WTC11 (cell line): ENCODE results near the gene HJV. TPM values are rescaled to one million over a fixed set of nuclear protein-coding genes. Genes with fewer than 3 reads are reported as not detected.
A peak's percentile ranks its signal among the peaks of the same experiment; 100 is the strongest.

Source experiments
- ATAC-seq: fragments of 200-7000 bp; cut with Tn5 transposase; 2 replicates; pipeline ENCODE4 v1.10.0; 2021; ENCODE audit warnings: mild to moderate bottlenecking, moderate library complexity
- CTCF ChIA-PET: fragments of 300-600 bp; sonication (Branson Sonifier 250); formaldehyde crosslinking; loops from one replicate; lab custom pipeline; 2021; ENCODE audit warnings: antibody characterized with exemption; lab: Charles Lee
- POLR2A ChIA-PET: fragments of 350-600 bp; sonication (Branson Sonifier 250); formaldehyde crosslinking; loops from one replicate; lab custom pipeline; 2021; ENCODE audit warnings: antibody characterized with exemption; lab: Charles Lee
- DNase-seq: peaks from one replicate; pipeline ENCODE4 v3.0.0; 2021; ENCODE audit warnings: low spot score
- H3K27ac Mint-ChIP-seq: 2 replicates; pipeline ENCODE4 v1.8.0; 2021; ENCODE audit warnings: mixed read lengths
- H3K27me3 Mint-ChIP-seq: 2 replicates; pipeline ENCODE4 v1.8.0; 2021; ENCODE audit warnings: low read depth, mild to moderate bottlenecking, moderate library complexity, mixed read lengths
- H3K36me3 Mint-ChIP-seq: 2 replicates; pipeline ENCODE4 v1.8.0; 2021; ENCODE audit warnings: mixed read lengths
- H3K4me1 Mint-ChIP-seq: 2 replicates; pipeline ENCODE4 v1.8.0; 2022; ENCODE audit warnings: mixed read lengths
- H3K4me3 Mint-ChIP-seq: 2 replicates; pipeline ENCODE4 v1.8.0; 2021; ENCODE audit warnings: mild to moderate bottlenecking, moderate library complexity, mixed read lengths
- H3K9me3 Mint-ChIP-seq: 2 replicates; pipeline ENCODE4 v1.8.0; 2021; ENCODE audit warnings: mixed read lengths
- ELF4 ChIP-seq: sonication (generic); formaldehyde crosslinking; IDR thresholded peaks from 2 replicates; pipeline ENCODE4 v1.8.1; 2022; ENCODE audit warnings: low read depth, mild to moderate bottlenecking, moderate library complexity, missing genetic modification reagents
- JUN ChIP-seq: sonication (generic); formaldehyde crosslinking; IDR thresholded peaks from 2 replicates; pipeline ENCODE4 v1.8.0; 2023; ENCODE audit warnings: mild to moderate bottlenecking, missing genetic modification reagents
- NFYB ChIP-seq: sonication (generic); formaldehyde crosslinking; conservative IDR thresholded peaks from 2 replicates; pipeline ENCODE4 v1.8.0; 2022; ENCODE audit warnings: low read depth, missing genetic modification reagents
- SMAD4 ChIP-seq: sonication (generic); formaldehyde crosslinking; IDR thresholded peaks from 2 replicates; pipeline ENCODE4 v1.8.0; 2022; ENCODE audit warnings: mild to moderate bottlenecking, missing genetic modification reagents
- TEAD1 ChIP-seq: sonication (generic); formaldehyde crosslinking; IDR thresholded peaks from 2 replicates; pipeline ENCODE4 v1.8.0; 2022; ENCODE audit warnings: mild to moderate bottlenecking, missing genetic modification reagents
- TEAD4 ChIP-seq: sonication (generic); formaldehyde crosslinking; IDR thresholded peaks from 2 replicates; pipeline ENCODE4 v1.8.0; 2022; ENCODE audit warnings: mild to moderate bottlenecking, missing genetic modification reagents
- ZNF263 ChIP-seq: sonication (generic); formaldehyde crosslinking; IDR thresholded peaks from 2 replicates; pipeline ENCODE4 v1.8.1; 2022; ENCODE audit warnings: low read depth, mild to moderate bottlenecking, moderate library complexity, missing genetic modification reagents
- total RNA-seq: library from RNA; stranded (reverse); gene quantifications from 3 replicates; pipeline ENCODE4 v1.2.3, GENCODE V29; 2021
- TF ChIP-seq, protein P1 (sequence below): sonication (generic); formaldehyde crosslinking; IDR thresholded peaks from 2 replicates; pipeline ENCODE4 v1.8.0; 2022; ENCODE audit warnings: mild to moderate bottlenecking, missing genetic modification reagents
- TF ChIP-seq, protein P2 (sequence below): fragments of 250-450 bp; sonication (Bioruptor Pico); IDR thresholded peaks from 2 replicates; pipeline ENCODE4 v1.9.0; 2021; ENCODE audit warnings: mild to moderate bottlenecking
- TF ChIP-seq, protein P3 (sequence below): sonication (generic); formaldehyde crosslinking; IDR thresholded peaks from 2 replicates; pipeline ENCODE4 v1.8.1; 2023; ENCODE audit warnings: mild to moderate bottlenecking, missing genetic modification reagents
- TF ChIP-seq, protein P4 (sequence below): sonication (generic); formaldehyde crosslinking; IDR thresholded peaks from 2 replicates; pipeline ENCODE4 v1.8.1; 2023; ENCODE audit warnings: mild to moderate bottlenecking, missing genetic modification reagents, borderline replicate concordance
- TF ChIP-seq, protein P5 (sequence below): fragments of 250-450 bp; sonication (Bioruptor Pico); IDR thresholded peaks from 2 replicates; pipeline ENCODE4 v1.9.0; 2021; ENCODE audit warnings: moderate library complexity, mild to moderate bottlenecking, inconsistent platforms, borderline replicate concordance
- TF ChIP-seq, protein P6 (sequence below): sonication (generic); formaldehyde crosslinking; IDR thresholded peaks from 2 replicates; pipeline ENCODE4 v1.8.0; 2022; ENCODE audit warnings: missing genetic modification reagents
- TF ChIP-seq, protein P7 (sequence below): sonication (generic); formaldehyde crosslinking; IDR thresholded peaks from 2 replicates; pipeline ENCODE4 v1.8.1; 2022; ENCODE audit warnings: mild to moderate bottlenecking, moderate library complexity, missing genetic modification reagents
- TF ChIP-seq, protein P8 (sequence below): sonication (generic); formaldehyde crosslinking; IDR thresholded peaks from 2 replicates; pipeline ENCODE4 v1.8.0; 2022; ENCODE audit warnings: mild to moderate bottlenecking, missing genetic modification reagents

Gene HJV
- total RNA-seq, 1 experiment from 2014 or later, result 0.31 TPM

DNA sequence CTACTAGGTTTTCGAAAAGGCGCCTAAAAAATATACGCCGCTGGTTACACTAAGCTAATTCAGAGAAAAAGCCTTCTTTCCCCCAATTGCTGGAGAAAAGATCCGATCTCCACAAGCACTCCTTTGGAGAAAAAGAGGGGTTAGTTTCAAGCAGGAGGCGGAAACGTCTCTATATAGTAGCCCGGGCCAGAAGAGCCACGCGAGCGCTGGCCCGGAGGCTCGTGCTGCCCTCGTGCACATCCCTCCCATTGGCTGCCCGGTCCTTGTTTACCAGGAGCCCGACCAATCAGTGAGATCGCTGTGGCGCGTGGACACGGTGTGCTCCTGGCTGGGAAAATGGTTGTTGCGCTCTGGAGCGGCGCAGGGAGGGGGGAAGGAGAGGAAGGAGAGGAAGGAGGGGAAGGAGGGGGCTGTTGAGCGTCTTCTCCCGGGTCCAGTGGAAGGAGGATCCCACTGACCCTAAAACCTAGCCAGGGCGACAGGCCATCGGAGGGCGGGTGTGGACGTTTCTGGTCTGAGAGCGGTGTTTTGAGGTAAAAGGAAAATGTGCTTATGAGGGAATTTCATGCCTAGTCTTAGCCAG lies 25.0 kb downstream of the HJV start, which contains the start of gene TXNIP (continued):
- TF ChIP-seq, protein P1, sequence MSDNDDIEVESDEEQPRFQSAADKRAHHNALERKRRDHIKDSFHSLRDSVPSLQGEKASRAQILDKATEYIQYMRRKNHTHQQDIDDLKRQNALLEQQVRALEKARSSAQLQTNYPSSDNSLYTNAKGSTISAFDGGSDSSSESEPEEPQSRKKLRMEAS (CRISPR knock-in tag), result peak; percentile 78
- TF ChIP-seq, all 79 proteins: peak for 16

DNA sequence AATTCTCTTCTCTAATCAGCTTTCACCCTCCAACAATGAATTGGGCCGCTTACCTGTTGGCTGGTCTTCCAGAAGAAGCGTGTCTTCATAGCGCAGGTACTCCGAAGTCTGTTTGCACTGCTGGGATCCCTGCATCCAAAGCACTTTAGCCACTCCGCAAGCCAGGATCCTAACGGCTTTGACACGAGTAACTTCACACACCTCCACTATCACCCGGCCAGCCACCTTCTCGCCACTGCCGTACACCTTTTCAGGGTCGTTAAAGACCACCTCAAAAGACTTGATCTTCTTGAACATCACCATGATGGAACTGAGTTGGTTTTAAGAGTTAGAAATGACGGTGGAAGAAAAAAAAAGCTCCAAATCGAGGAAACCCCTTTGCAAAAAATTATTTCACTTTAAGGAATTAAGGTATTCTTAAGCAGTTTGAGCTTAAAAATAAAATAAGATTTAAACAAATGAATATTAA lies 25.5 kb downstream of the HJV start:
- no peaks in the 10 kb centered on the region for H3K9me3 Mint-ChIP-seq
- POLR2A ChIA-PET, result interaction anchor here (1.1 to 1.2 kb wide), 2 partner anchors 16 to 38 kb away, joined by 3 read pairs; partner anchors contain the start of gene LIX1L
- H3K4me1 Mint-ChIP-seq, result peaks cover 71% of the 10 kb centered on the region
- DNase-seq, result no peak
- H3K27me3 Mint-ChIP-seq, result no peaks in the 10 kb centered on the region
- H3K4me3 Mint-ChIP-seq, result peak overlapping the region; percentile 98
- no peak for ATAC-seq
- CTCF ChIA-PET, result interaction anchor here (0.6 to 3.4 kb wide), 3 partner anchors 12 to 19 kb away, joined by 3 to 14 read pairs (median 7); no protein-coding TSS in a partner anchor
- H3K27ac Mint-ChIP-seq, result peak overlapping the region; percentile 97
- TF ChIP-seq, protein P2, sequence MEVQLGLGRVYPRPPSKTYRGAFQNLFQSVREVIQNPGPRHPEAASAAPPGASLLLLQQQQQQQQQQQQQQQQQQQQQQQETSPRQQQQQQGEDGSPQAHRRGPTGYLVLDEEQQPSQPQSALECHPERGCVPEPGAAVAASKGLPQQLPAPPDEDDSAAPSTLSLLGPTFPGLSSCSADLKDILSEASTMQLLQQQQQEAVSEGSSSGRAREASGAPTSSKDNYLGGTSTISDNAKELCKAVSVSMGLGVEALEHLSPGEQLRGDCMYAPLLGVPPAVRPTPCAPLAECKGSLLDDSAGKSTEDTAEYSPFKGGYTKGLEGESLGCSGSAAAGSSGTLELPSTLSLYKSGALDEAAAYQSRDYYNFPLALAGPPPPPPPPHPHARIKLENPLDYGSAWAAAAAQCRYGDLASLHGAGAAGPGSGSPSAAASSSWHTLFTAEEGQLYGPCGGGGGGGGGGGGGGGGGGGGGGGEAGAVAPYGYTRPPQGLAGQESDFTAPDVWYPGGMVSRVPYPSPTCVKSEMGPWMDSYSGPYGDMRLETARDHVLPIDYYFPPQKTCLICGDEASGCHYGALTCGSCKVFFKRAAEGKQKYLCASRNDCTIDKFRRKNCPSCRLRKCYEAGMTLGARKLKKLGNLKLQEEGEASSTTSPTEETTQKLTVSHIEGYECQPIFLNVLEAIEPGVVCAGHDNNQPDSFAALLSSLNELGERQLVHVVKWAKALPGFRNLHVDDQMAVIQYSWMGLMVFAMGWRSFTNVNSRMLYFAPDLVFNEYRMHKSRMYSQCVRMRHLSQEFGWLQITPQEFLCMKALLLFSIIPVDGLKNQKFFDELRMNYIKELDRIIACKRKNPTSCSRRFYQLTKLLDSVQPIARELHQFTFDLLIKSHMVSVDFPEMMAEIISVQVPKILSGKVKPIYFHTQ, result no peak
- TF ChIP-seq TEAD1 (CRISPR knock-in tag), result no peak
- TF ChIP-seq, protein P3, sequence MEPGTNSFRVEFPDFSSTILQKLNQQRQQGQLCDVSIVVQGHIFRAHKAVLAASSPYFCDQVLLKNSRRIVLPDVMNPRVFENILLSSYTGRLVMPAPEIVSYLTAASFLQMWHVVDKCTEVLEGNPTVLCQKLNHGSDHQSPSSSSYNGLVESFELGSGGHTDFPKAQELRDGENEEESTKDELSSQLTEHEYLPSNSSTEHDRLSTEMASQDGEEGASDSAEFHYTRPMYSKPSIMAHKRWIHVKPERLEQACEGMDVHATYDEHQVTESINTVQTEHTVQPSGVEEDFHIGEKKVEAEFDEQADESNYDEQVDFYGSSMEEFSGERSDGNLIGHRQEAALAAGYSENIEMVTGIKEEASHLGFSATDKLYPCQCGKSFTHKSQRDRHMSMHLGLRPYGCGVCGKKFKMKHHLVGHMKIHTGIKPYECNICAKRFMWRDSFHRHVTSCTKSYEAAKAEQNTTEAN (CRISPR knock-in tag), result no peak
- TF ChIP-seq, protein P4, sequence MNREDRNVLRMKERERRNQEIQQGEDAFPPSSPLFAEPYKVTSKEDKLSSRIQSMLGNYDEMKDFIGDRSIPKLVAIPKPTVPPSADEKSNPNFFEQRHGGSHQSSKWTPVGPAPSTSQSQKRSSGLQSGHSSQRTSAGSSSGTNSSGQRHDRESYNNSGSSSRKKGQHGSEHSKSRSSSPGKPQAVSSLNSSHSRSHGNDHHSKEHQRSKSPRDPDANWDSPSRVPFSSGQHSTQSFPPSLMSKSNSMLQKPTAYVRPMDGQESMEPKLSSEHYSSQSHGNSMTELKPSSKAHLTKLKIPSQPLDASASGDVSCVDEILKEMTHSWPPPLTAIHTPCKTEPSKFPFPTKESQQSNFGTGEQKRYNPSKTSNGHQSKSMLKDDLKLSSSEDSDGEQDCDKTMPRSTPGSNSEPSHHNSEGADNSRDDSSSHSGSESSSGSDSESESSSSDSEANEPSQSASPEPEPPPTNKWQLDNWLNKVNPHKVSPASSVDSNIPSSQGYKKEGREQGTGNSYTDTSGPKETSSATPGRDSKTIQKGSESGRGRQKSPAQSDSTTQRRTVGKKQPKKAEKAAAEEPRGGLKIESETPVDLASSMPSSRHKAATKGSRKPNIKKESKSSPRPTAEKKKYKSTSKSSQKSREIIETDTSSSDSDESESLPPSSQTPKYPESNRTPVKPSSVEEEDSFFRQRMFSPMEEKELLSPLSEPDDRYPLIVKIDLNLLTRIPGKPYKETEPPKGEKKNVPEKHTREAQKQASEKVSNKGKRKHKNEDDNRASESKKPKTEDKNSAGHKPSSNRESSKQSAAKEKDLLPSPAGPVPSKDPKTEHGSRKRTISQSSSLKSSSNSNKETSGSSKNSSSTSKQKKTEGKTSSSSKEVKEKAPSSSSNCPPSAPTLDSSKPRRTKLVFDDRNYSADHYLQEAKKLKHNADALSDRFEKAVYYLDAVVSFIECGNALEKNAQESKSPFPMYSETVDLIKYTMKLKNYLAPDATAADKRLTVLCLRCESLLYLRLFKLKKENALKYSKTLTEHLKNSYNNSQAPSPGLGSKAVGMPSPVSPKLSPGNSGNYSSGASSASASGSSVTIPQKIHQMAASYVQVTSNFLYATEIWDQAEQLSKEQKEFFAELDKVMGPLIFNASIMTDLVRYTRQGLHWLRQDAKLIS (CRISPR knock-in tag), result no peak
- no peak for TF ChIP-seq SMAD4
- peaks cover 41% of the 10 kb centered on the region for H3K36me3 Mint-ChIP-seq

DNA sequence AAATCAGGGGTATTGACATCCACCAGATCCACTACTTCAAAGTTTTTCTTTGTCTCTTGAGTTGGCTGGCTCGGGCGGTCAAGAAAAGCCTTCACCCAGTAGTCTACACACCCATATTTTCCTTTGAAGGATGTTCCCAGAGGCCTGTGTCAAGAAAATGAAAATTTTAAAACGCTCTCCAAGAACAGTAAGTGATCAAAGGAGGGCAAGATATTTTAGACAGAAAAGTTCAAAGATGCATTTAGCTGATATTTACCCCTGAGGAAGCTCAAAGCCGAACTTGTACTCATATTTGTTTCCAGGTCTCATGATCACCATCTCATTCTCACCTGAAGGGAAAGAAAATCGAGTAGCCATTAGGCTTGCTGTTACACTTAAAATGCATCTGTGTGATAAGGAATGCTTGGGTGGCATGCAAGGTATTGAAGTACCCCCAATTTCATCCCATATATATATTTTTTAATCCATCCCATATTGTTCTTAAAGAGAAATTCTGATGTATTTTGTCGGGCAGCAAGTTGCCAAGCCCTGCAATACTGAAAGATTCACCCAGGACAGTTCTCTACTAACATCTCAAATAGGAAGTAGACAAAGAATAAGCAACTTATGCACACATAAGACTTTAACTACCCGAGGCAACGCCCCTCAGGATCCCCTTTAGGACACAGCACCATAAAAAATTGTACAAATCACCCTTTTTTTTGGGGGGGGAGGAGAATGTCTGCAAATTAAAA lies 26.2 kb downstream of the HJV start:
- Mint-ChIP-seq H3K4me1 (peaks cover 77% of the 10 kb centered on the region), H3K4me3 (peak overlapping the region; percentile 98), H3K27ac (peak overlapping the region; percentile 97), H3K36me3 (peaks cover 41% of the 10 kb centered on the region), H3K9me3 (no peaks in the 10 kb centered on the region), H3K27me3 (no peaks in the 10 kb centered on the region)
- ChIA-PET POLR2A (interaction anchor here (1.1 to 1.2 kb wide), 2 partner anchors 15 to 37 kb away, joined by 3 read pairs; partner anchors contain the start of gene LIX1L), CTCF (interaction anchor here (1.3 to 3.4 kb wide), 3 partner anchors 16 to 19 kb away, joined by 3 to 14 read pairs (median 7); no protein-coding TSS in a partner anchor)
- ATAC-seq (no peak), DNase-seq (no peak)
- TF ChIP-seq TEAD4 (CRISPR knock-in tag) (no peak), ZNF263 (CRISPR knock-in tag) (no peak), JUN (CRISPR knock-in tag) (no peak), NFYB (CRISPR knock-in tag) (no peak), ELF4 (CRISPR knock-in tag) (no peak)
- TF ChIP-seq, protein P5, sequence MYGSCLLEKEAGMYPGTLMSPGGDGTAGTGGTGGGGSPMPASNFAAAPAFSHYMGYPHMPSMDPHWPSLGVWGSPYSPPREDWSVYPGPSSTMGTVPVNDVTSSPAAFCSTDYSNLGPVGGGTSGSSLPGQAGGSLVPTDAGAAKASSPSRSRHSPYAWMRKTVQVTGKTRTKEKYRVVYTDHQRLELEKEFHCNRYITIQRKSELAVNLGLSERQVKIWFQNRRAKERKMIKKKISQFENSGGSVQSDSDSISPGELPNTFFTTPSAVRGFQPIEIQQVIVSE (CRISPR knock-in tag), result no peak
- TF ChIP-seq, protein P6, sequence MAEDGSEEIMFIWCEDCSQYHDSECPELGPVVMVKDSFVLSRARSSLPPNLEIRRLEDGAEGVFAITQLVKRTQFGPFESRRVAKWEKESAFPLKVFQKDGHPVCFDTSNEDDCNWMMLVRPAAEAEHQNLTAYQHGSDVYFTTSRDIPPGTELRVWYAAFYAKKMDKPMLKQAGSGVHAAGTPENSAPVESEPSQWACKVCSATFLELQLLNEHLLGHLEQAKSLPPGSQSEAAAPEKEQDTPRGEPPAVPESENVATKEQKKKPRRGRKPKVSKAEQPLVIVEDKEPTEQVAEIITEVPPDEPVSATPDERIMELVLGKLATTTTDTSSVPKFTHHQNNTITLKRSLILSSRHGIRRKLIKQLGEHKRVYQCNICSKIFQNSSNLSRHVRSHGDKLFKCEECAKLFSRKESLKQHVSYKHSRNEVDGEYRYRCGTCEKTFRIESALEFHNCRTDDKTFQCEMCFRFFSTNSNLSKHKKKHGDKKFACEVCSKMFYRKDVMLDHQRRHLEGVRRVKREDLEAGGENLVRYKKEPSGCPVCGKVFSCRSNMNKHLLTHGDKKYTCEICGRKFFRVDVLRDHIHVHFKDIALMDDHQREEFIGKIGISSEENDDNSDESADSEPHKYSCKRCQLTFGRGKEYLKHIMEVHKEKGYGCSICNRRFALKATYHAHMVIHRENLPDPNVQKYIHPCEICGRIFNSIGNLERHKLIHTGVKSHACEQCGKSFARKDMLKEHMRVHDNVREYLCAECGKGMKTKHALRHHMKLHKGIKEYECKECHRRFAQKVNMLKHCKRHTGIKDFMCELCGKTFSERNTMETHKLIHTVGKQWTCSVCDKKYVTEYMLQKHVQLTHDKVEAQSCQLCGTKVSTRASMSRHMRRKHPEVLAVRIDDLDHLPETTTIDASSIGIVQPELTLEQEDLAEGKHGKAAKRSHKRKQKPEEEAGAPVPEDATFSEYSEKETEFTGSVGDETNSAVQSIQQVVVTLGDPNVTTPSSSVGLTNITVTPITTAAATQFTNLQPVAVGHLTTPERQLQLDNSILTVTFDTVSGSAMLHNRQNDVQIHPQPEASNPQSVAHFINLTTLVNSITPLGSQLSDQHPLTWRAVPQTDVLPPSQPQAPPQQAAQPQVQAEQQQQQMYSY, result no peak
- TF ChIP-seq, protein P7, sequence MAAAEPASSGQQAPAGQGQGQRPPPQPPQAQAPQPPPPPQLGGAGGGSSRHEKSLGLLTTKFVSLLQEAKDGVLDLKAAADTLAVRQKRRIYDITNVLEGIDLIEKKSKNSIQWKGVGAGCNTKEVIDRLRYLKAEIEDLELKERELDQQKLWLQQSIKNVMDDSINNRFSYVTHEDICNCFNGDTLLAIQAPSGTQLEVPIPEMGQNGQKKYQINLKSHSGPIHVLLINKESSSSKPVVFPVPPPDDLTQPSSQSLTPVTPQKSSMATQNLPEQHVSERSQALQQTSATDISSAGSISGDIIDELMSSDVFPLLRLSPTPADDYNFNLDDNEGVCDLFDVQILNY (CRISPR knock-in tag), result no peak
- TF ChIP-seq, protein P8, sequence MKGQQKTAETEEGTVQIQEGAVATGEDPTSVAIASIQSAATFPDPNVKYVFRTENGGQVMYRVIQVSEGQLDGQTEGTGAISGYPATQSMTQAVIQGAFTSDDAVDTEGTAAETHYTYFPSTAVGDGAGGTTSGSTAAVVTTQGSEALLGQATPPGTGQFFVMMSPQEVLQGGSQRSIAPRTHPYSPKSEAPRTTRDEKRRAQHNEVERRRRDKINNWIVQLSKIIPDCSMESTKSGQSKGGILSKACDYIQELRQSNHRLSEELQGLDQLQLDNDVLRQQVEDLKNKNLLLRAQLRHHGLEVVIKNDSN (CRISPR knock-in tag), result no peak
